Hepatocyte (in vitro differentiated cells): ENCODE results near the gene CCL17.

ENCODE experiments used
- EZH2phosphoT487 ChIP-seq: fragments of 200-600 bp; sonication (generic); IDR thresholded peaks from one replicate; pipeline ENCODE4 v1.6.1; 2018; ENCODE audit warnings: antibody characterized with exemption, mild to moderate bottlenecking, low read depth, moderate library complexity; ENCODE audit not compliant: unreplicated experiment, severe bottlenecking
- TF ChIP-seq, protein P1 (sequence below): fragments of 200-600 bp; sonication (generic); IDR thresholded peaks from 2 replicates; pipeline ENCODE4 v1.5.1; 2016; ENCODE audit warnings: antibody characterized with exemption, mild to moderate bottlenecking; ENCODE audit not compliant: poor library complexity

DNA sequence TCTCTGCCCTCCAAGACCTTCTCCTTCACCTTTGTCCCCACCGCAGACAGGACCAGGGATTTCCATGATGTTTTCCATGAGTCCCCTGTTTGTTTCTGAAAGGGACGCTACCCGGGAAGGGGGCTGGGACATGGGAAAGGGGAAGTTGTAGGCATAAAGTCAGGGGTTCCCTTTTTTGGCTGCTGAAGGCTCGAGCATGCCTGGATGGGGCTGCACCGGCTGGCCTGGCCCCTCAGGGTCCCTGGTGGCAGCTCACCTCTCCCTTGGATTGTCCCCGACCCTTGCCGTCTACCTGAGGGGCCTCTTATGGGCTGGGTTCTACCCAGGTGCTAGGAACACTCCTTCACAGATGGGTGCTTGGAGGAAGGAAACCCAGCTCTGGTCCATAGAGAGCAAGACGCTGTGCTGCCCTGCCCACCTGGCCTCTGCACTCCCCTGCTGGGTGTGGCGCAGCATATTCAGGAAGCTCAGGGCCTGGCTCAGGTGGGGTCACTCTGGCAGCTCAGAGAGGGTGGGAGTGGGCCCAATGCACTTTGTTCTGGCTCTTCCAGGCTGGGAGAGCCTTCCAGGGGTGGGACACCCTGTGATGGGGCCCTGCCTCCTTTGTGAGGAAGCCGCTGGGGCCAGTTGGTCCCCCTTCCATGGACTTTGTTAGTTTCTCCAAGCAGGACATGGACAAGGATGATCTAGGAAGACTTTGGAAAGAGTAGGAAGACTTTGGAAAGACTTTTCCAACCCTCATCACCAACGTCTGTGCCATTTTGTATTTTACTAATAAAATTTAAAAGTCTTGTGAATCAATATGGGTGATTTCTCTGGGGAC, 20.1 kb upstream of the CCL17 start:
- TF ChIP-seq, protein P1, sequence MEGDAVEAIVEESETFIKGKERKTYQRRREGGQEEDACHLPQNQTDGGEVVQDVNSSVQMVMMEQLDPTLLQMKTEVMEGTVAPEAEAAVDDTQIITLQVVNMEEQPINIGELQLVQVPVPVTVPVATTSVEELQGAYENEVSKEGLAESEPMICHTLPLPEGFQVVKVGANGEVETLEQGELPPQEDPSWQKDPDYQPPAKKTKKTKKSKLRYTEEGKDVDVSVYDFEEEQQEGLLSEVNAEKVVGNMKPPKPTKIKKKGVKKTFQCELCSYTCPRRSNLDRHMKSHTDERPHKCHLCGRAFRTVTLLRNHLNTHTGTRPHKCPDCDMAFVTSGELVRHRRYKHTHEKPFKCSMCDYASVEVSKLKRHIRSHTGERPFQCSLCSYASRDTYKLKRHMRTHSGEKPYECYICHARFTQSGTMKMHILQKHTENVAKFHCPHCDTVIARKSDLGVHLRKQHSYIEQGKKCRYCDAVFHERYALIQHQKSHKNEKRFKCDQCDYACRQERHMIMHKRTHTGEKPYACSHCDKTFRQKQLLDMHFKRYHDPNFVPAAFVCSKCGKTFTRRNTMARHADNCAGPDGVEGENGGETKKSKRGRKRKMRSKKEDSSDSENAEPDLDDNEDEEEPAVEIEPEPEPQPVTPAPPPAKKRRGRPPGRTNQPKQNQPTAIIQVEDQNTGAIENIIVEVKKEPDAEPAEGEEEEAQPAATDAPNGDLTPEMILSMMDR = no peak
- no peak for TF ChIP-seq EZH2phosphoT487
